Skeletal muscle cell (primary cell): ENCODE data around the gene HFM1.
"Not testable (repeated sequence)": the region's sequence is repeated elsewhere in the genome, so short reads cannot be mapped to it uniquely, and the experiment has no call there.

Source experiments
- DNase-seq: peaks from one replicate; pipeline ENCODE4 v3.0.0-alpha.2; 2010; ENCODE audit warnings: low read depth
- H3K4me3 ChIP-seq: 2 replicates; pipeline ENCODE4 v1.5.1; 2011; ENCODE audit warnings: low read depth, mild to moderate bottlenecking, control low read depth, low read length, moderate library complexity

The HFM1 gene

GRCh38 chr1:91404151-91405012, at the start of gene HFM1:
HFM1 (minus strand) TSS chr1:91404837; CDS start chr1:91401082, 3,755 bp downstream.
- peak; percentile 25 for DNase-seq
- H3K4me3 ChIP-seq, result peak within 1 kb of the TSS; percentile 63

- no peak for DNase-seq
- H3K4me3 ChIP-seq, result no peak overlapping the region
These were observed 49.5 kb upstream of the HFM1 start for GRCh38 chr1:91454136-91454535.

- H3K4me3 ChIP-seq, result no peak overlapping the region
- no peak for DNase-seq
These were observed 45.6 kb upstream of the HFM1 start for GRCh38 chr1:91450260-91450659.

DNA sequence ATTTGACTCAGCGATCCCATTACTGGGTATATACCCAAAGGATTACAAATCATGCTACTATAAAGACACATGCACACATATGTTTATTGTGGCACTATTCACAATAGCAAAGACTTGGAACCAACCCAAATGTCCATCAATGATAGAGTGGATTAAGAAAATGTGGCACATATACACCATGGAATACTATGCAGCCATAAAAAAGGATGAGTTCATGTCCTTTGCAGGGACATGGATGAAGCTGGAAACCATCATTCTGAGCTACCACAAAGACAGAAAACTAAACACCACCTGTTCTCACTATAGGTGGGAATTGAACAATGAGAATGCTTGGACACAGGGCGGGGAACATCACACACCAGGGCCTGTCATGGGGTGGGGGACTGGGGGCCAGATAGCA, 43.1 kb upstream of the HFM1 start:
- DNase-seq, H3K4me3 ChIP-seq: not testable (repeated sequence)

GRCh38 chr1:91441980-91442379, 37.3 kb upstream of the HFM1 start:
- not testable (repeated sequence) for DNase-seq, H3K4me3 ChIP-seq

GRCh38 chr1:91440847-91441246, 36.2 kb upstream of the HFM1 start:
- no peak for DNase-seq

GRCh38 chr1:91439016-91439415, 34.4 kb upstream of the HFM1 start:
- H3K4me3 ChIP-seq, result no peak overlapping the region
- DNase-seq, result no peak

More at GRCh38 chr1:91440847-91441246, 36.2 kb upstream of the HFM1 start:
- H3K4me3 ChIP-seq, result no peak overlapping the region

DNA sequence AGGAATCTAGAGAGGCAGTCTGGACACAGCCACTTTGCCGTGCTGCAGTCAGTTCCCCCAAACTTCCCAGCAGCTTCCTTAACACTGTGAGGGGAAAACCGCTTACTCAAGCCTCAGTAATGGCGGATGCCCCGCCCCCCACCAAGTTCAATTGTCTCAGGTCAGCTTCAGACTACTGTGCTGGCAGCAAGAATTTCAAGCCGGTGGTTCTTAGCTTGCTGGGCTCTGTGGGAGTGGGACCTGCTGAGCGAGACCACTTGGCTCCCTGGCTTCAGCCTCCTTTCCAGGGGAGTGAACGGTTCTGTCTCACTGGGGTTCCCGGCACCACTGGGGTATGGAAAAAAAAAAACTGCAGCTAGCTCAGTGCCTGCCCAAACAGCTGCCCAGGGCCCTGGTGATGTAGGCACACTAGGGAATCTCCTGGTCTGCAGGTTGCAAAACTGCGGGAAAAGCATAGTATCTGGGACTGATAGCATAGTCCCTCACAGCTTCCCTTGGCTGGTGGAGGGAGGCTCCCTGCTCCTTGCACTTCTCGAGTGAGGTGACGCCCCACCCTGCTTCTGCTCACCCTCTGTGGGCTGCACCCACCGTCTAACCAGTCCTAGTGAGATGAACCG, 23.7 kb upstream of the HFM1 start:
- DNase-seq, result no peak
- H3K4me3 ChIP-seq, result no peak overlapping the region

- no peak for DNase-seq
- no peak overlapping the region for H3K4me3 ChIP-seq
These were observed 23.1 kb upstream of the HFM1 start for GRCh38 chr1:91427741-91428140.

- not testable (repeated sequence) for H3K4me3 ChIP-seq, DNase-seq
These were observed 17.9 kb upstream of the HFM1 start for GRCh38 chr1:91422523-91422922.

- no peak for DNase-seq
- H3K4me3 ChIP-seq, result no peak overlapping the region
These were observed 7.7 kb upstream of the HFM1 start for GRCh38 chr1:91412371-91412770.

DNA sequence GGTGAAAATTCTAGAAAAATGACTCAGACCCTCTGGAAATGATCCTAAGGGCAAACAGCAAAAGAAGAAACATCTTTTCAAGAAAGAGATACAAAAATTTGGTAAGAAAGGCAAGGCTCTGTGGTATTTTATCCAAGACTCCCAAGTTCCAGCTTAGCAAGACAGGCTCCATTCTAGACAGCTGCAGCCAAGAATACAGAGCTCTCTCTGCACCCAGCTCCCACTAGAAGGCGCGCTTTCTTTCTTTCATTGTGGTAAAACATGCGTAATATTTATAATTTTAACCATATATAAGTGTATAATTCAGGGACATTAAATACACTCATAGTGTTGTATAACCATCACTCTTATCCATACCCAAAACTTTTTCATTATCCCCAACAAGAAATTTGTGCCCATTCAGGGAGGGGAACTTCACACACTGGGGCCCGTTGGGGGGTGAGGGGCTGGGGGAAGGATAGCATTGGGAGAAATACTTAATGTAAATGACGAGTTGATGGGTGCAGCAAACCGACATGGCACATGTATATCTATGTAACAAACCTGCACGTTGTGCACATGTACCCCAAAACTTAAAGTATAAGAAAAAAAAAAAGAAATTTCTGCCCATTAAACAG, 2.2 kb upstream of the HFM1 start:
- no peak for DNase-seq
- no peak overlapping the region for H3K4me3 ChIP-seq

DNA sequence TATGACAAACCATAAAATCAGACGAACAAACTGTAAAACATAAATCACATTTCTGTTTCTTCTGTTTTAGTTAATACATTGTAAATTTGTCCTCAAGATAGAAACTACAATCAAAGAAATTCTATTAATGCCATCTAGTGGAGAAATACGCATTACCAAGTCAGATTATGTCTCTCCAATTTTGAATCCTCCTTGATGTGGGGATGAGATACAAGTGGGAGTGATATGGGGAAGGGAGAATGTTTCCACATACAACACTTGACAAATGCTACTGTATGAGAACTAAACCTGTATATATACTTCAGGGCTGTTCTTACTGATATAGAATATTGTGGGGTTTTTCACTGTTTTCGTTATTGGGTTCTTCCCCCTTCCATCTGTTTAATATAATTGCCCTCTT, 2.6 kb downstream of the HFM1 start:
- DNase-seq, result no peak
- no peak overlapping the region for H3K4me3 ChIP-seq

DNA sequence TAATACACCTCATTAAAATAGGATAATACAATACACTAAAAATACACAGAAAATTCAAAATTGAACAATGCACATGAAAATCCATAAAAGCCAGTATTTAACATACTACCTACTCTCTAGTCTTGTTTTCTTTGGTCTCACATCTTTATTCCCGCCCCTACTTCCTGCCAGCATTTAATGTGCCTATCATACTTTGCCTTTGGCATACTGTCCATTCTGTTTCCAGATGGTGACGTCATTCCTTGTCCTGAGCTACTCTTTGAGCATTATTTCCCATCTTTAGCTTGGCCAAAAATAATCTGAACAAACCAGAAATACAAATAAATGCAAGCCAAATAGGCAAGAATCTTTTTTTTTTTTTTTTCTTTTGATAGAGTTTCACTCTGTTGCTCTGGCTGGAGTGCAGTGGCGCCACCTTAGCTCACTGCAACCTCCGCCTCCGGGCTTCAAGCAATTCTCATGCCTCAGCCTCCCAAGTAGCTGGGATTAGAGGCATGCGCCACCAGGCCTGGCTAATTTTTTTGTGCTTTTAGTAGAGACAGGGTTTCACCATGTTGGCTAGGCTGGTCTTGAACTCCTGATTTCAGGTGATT, 4.4 kb downstream of the HFM1 start:
- DNase-seq, result no peak

DNA sequence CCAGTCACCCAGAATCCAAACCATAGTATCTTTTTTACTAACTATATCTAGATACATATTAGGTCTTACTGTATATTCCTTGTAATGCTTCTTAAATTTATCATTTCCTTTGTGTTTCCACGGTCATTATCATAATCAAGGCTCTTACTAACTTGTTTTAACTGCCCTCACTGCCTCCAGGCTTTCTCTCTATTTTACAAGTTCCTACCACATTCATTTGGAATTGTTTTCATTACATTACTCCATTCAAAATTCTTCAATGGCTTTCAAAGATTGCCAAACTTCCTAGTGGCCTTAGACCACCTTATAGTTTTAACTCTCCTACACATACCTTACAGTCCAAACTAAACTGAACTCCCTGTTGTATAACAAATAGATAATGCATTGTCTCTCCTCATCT, 6.3 kb downstream of the HFM1 start:
- no peak for DNase-seq
- no peak overlapping the region for H3K4me3 ChIP-seq

More for the DNA sequence above, 4.4 kb downstream of the HFM1 start:
- H3K4me3 ChIP-seq, result no peak overlapping the region

GRCh38 chr1:91397605-91398004, 7.0 kb downstream of the HFM1 start:
- no peak overlapping the region for H3K4me3 ChIP-seq
- DNase-seq, result no peak

DNA sequence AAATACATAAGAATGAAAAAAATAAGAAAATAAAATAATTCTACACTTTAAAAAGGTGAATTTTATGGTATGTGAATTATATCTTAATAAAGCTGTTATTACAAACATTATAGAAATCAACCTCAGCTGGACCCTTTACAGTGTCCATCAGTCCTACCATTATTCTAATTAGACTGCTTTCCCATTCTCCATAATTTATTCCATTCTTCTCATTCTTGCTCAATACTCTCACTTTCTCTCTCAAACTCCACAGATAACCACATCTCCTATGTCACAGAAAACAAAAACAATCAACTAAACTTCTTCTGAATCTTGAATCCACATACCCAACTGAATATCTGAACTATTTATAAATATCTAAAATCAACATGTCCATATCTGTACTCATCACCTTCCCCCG, 11.6 kb downstream of the HFM1 start:
- H3K4me3 ChIP-seq, result no peak overlapping the region
- DNase-seq, result no peak

- no peak overlapping the region for H3K4me3 ChIP-seq
- no peak for DNase-seq
These were observed 18.5 kb downstream of the HFM1 start for GRCh38 chr1:91386109-91386508.

- no peak for DNase-seq
- H3K4me3 ChIP-seq, result no peak overlapping the region
These were observed 21.2 kb downstream of the HFM1 start for GRCh38 chr1:91383456-91383855.

- DNase-seq, result no peak
- H3K4me3 ChIP-seq, result no peak overlapping the region
These were observed 22.8 kb downstream of the HFM1 start for GRCh38 chr1:91381844-91382243.
